ENCODE measurements around the gene HELT.
"Not testable (repeated sequence)": the region's sequence is repeated elsewhere in the genome, so short reads cannot be mapped to it uniquely, and the experiment has no call there.

Gene HELT

GRCh38 chr4:185039508-185040273 is 21.4 kb downstream of the HELT start:
- DNase-seq = peak; percentile 26

GRCh38 chr4:185040523-185040922 is 22.2 kb downstream of the HELT start:
- DNase-seq = no peak

- DNase-seq = not testable (repeated sequence)
These were observed 32.0 kb downstream of the HELT start for GRCh38 chr4:185050286-185050685.

GRCh38 chr4:185051283-185051682 is 33.0 kb downstream of the HELT start:
- DNase-seq = not testable (repeated sequence)

- DNase-seq = no peak
These were observed 35.5 kb downstream of the HELT start for GRCh38 chr4:185053746-185054145.

GRCh38 chr4:185054272-185054671 is 36.0 kb downstream of the HELT start:
- DNase-seq = no peak

GRCh38 chr4:185054886-185055285 is 36.6 kb downstream of the HELT start:
- no peak for DNase-seq

- no peak for DNase-seq
These were observed 43.3 kb downstream of the HELT start for GRCh38 chr4:185061610-185062009.

- no peak for DNase-seq
These were observed 44.3 kb downstream of the HELT start for GRCh38 chr4:185062606-185063005.

GRCh38 chr4:185066179-185066578 is 47.9 kb downstream of the HELT start:
- no peak for DNase-seq

- DNase-seq = no peak
These were observed 50.5 kb downstream of the HELT start for GRCh38 chr4:185068837-185069236.
